Adrenal gland (tissue), 12 donors: ENCODE results near the gene TACR2. TPM values are rescaled to one million over a fixed set of nuclear protein-coding genes. Genes with fewer than 3 reads are reported as not detected.

Source experiments
- DNase-seq, 7 donors: peaks; one replicate each; pipeline ENCODE4 v3.0.0-alpha.2; 2019 to 2020
- H3K27ac ChIP-seq, 5 donors: fragments of 200-600 bp; sonication (generic) in 4 of 5; 1 replicate in 3 of 5; 2 replicates in 2 of 5; pipeline versions ENCODE4 v1.5.1 to v1.8.0; 2016 to 2020; ENCODE audit warnings: mild to moderate bottlenecking in 1 of 5
- H3K27me3 ChIP-seq: fragments of 200-600 bp; 2 replicates; pipeline ENCODE4 v1.8.0; 2021
- H3K36me3 ChIP-seq, 2 donors: fragments of 200-600 bp; replicated peaks in 1 of 2; 1 replicate in 1 of 2; 2 replicates in 1 of 2; pipeline versions ENCODE4 v1.5.1 to v1.8.0; 2018 to 2022
- H3K4me1 ChIP-seq, 2 donors: fragments of 200-600 bp; replicated peaks in 1 of 2; 1 replicate in 1 of 2; 2 replicates in 1 of 2; pipeline versions ENCODE4 v1.5.1 to v1.8.0; 2018 to 2021
- H3K4me3 ChIP-seq, 4 donors: fragments of 200-600 bp; sonication (generic) in 3 of 4; one replicate each; pipeline ENCODE4 v1.5.1; 2016 to 2018
- H3K9me3 ChIP-seq, 3 donors: fragments of 200-600 bp; sonication (generic) in 1 of 3; replicated peaks in 1 of 3; 1 replicate in 2 of 3; 2 replicates in 1 of 3; pipeline versions ENCODE4 v1.5.1 to v1.8.0; 2016 to 2021
- POLR2A ChIP-seq, 2 donors: fragments of 450-650 bp; IDR thresholded peaks; one replicate each; pipeline ENCODE4 v1.6.1; 2017; ENCODE audit warnings: antibody characterized with exemption in 2 of 2, mild to moderate bottlenecking in 2 of 2, moderate library complexity in 1 of 2
- WGBS, 4 donors: extraction: QIAGEN DNeasy Blood & Tissue Kit in 2 of 4; methylation state at CpG; one replicate each; pipeline versions ENCODE4 v1.1.5 to v1.1.7; 2013 to 2017; 5-methylcytosine and 5-hydroxymethylcytosine counted together
- intact Hi-C, 2 donors: fragments of 100-400 bp; cut with DNase I; formaldehyde crosslinking; loops; one replicate each; pipeline versions ENCODE4 v1.14.1 to v1.15.0; 2022 to 2023
- polyA plus RNA-seq, 3 donors: library from polyadenylated mRNA; stranded (reverse); fragments of 200-250 nt in 2 of 3; fragments of 350-450 nt in 1 of 3; fragmentation: Illumina TruSeq in 1 of 3; extraction: RNeasy Lipid Tissue Mini Kit (QIAGEN cat#74804) in 1 of 3; gene quantifications; one replicate each; pipeline ENCODE4 v1.2.3, GENCODE V29; 2013 to 2014
- total RNA-seq, 9 donors: library from RNA; depleted of rRNA in 4 of 9; stranded (reverse); fragments of >200 nt in 4 of 9; fragments of 120-200 nt in 1 of 9; fragmentation: NEBNext Ultra II Directional in 1 of 9; extraction: Animal tissue kit (Norgen Biotek cat#: 25700) in 1 of 9; gene quantifications; one replicate each; pipeline versions ENCODE4 v1.1.0 to v1.2.4, GENCODE V29; 2013 to 2023
- TF ChIP-seq, protein P1 (sequence below), 6 experiments: fragments of 450-650 bp in 4 of 6; fragments of 200-600 bp in 2 of 6; sonication (generic) in 1 of 6; IDR thresholded peaks; 1 replicate in 5 of 6; 2 replicates in 1 of 6; pipeline versions ENCODE4 v1.5.1 to v1.8.0; 2016 to 2021; ENCODE audit warnings: antibody characterized with exemption in 6 of 6, mild to moderate bottlenecking in 2 of 6, moderate library complexity in 1 of 6
- donor health status: healthy with polysubstance abuse.
- donor health status: Bipolar disorder and iron deficiency.
- donor health status: DM: yes; HTN: yes; CAD: no.
- donor health status: DM: no; HTN: no; CAD: no.
- donor health status: DM: no; HTN: no; CAD: no.
- donor health status: DM: yes; HTN: yes; CAD: no.

TACR2 gene
- total and polyA plus RNA-seq, 12 donors: 0.11 to 0.55 (median 0.35) TPM; not detected in 3

- H3K27me3 ChIP-seq: no peaks in the 10 kb centered on the region
- H3K4me1 ChIP-seq: peaks cover 8 to 16% of the 10 kb centered on the region in 2 donors
- no peak for DNase-seq
- TF ChIP-seq, protein P1, sequence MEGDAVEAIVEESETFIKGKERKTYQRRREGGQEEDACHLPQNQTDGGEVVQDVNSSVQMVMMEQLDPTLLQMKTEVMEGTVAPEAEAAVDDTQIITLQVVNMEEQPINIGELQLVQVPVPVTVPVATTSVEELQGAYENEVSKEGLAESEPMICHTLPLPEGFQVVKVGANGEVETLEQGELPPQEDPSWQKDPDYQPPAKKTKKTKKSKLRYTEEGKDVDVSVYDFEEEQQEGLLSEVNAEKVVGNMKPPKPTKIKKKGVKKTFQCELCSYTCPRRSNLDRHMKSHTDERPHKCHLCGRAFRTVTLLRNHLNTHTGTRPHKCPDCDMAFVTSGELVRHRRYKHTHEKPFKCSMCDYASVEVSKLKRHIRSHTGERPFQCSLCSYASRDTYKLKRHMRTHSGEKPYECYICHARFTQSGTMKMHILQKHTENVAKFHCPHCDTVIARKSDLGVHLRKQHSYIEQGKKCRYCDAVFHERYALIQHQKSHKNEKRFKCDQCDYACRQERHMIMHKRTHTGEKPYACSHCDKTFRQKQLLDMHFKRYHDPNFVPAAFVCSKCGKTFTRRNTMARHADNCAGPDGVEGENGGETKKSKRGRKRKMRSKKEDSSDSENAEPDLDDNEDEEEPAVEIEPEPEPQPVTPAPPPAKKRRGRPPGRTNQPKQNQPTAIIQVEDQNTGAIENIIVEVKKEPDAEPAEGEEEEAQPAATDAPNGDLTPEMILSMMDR (IDR thresholded peaks at IDR 0.05): no peak
- TF ChIP-seq POLR2A (IDR thresholded peaks at IDR 0.05): no peak
- no peak overlapping the region for H3K4me3 ChIP-seq
- WGBS, 4 donors: 66 to 95% (median 72%) methylated on average over 9 to 10 of the region's 10 CpGs
- intact Hi-C loops: loop anchor here in 1 of 2 donors (5.0 kb wide), 1 partner anchor 97 kb away; no protein-coding TSS in a partner anchor
- no peaks in the 10 kb centered on the region for H3K36me3 ChIP-seq
- peak overlapping the region in 1 of 5 donors; percentile 93 for H3K27ac ChIP-seq
- H3K9me3 ChIP-seq: no peaks in the 10 kb centered on the region
Observed at GRCh38 chr10:69410487-69410886, 6.2 kb downstream of the TACR2 start.

DNA sequence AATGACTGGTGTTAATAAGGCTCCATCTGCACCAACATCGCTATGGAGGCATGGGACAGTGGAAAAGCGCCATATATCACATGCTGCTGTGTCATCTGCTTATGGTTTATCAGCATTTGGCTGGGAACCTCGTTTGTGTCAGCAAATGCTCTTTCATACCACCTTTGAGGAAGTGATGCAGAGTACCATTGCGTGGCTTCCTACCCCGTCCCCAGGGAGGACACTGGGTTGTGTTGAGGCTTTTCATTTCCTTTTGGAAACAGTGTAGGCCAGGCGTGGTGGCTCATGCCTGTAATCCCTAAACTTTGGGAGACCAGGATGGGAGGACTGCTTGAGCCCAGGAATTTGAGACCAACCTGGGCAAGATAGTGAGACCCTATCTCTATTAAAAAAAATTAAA lies 6.8 kb downstream of the TACR2 start:
- WGBS, 4 donors: 55 to 68% (median 61%) methylated on average over 5 to 6 of the region's 6 CpGs
- Histone ChIP-seq H3K9me3 (no peaks in the 10 kb centered on the region), H3K27me3 (no peaks in the 10 kb centered on the region), H3K4me3 (no peak overlapping the region), H3K4me1 (peaks cover 8 to 16% of the 10 kb centered on the region in 2 donors), H3K27ac (peak overlapping the region in 1 of 5 donors; percentile 93), H3K36me3 (no peaks in the 10 kb centered on the region)
- intact Hi-C loops: loop anchor here in 1 of 2 donors (5.0 kb wide), 1 partner anchor 97 kb away; no protein-coding TSS in a partner anchor
- TF ChIP-seq, protein P1 (IDR thresholded peaks at IDR 0.05): no peak
- TF ChIP-seq POLR2A (IDR thresholded peaks at IDR 0.05): no peak
- peak; percentile 37 to 83 (median 51) for DNase-seq

DNA sequence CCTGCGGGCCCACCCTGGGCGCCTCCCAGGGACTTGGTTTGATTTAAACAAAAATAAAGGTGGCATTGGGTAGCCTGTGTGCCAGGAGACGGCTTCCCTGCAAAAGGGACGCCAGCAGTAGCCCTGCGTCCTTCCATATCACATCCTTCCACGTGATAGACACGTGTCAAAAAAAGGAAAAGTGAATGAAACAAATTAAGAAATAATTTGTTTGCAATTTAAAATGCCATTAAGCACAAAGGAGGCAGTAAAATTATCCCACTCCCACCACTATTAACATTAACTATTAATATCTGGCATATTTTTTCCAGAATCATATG lies 7.6 kb downstream of the TACR2 start:
- H3K4me3 ChIP-seq: peak overlapping the region in 3 of 4 donors; percentile 18 to 52 (median 28)
- H3K27me3 ChIP-seq: no peaks in the 10 kb centered on the region
- TF ChIP-seq POLR2A (IDR thresholded peaks at IDR 0.05): no peak
- TF ChIP-seq, protein P1 (IDR thresholded peaks at IDR 0.05): peak in 2 of 6 experiments; percentile 5 to 28
- intact Hi-C loops: no loop called here
- peaks cover 8 to 16% of the 10 kb centered on the region in 2 donors for H3K4me1 ChIP-seq
- no peaks in the 10 kb centered on the region for H3K36me3 ChIP-seq
- 10 to 18% (median 12%) methylated on average over 7 of the region's 7 CpGs for WGBS, 4 donors
- H3K27ac ChIP-seq: peak overlapping the region; percentile 46 to 93 (median 85)
- H3K9me3 ChIP-seq: no peaks in the 10 kb centered on the region
- DNase-seq: no peak

DNA sequence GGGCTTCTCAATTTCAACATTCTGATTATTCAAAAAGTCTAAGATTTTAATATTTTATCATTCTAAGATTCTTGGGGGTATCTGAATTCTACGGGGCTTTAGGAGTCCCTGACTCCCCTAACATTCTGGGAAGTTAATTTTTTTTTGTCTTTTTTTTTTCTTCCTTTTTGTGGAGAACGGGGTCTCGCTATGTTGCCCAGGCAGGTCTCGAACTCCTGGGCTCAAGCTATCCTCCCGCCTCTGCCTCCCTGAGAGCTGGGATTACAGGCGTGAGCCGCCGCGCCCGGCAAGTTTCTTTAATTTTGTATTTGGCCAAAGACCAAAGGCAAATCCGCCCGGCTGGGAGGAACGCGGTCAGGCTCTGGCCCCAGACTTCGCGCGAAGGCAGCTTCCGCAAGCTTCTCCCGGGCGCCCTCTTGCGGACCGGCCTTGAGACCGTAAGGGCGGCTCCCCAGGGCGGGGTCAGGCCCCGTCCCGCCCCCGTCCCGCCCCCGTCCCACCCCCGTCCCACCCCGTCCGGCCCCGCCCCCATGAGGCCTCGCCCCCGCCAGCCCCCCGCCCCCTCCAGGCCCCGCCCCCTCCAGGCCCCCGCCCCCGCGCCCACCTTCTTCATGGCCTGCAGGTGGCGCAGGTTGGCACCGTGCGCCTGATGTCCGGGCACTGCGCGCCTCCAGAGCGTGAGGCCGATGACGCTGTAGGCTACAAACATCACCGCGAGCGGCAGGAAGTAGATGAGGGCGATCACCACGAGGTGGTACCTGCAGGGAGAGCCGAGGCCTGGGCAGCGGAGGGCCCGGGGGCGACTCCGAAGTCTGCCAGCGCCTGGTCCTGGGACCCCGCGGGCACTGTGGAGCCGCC lies 8.2 kb downstream of the TACR2 start:
- H3K27me3 ChIP-seq: no peaks in the 10 kb centered on the region
- intact Hi-C loops: no loop called here
- DNase-seq: peak; percentile 94 to 97 (median 96)
- peak in 1 of 2 donors; percentile 37 for TF ChIP-seq POLR2A (IDR thresholded peaks at IDR 0.05)
- TF ChIP-seq, protein P1 (IDR thresholded peaks at IDR 0.05): peak; percentile 27 to 77 (median 46)
- H3K4me3 ChIP-seq: peak overlapping the region in 3 of 4 donors; percentile 18 to 52 (median 28)
- H3K9me3 ChIP-seq: no peaks in the 10 kb centered on the region
- peaks cover 8 to 16% of the 10 kb centered on the region in 2 donors for H3K4me1 ChIP-seq
- H3K27ac ChIP-seq: peak overlapping the region; percentile 46 to 93 (median 85)
- WGBS, 4 donors: 3 to 7% (median 4%) methylated on average over 18 to 64 of the region's 64 CpGs
- no peaks in the 10 kb centered on the region for H3K36me3 ChIP-seq
